HUES64 (cell line): Measurements from ENCODE around the gene CCDC27.
"Not testable (repeated sequence)": the region's sequence is repeated elsewhere in the genome, so short reads cannot be mapped to it uniquely, and the experiment has no call there.

ENCODE experiments used
- H3K27ac ChIP-seq: 2 replicates; pipeline ENCODE4 v1.7.0; 2013; ENCODE audit warnings: low read depth, low read length, inconsistent platforms
- H3K27me3 ChIP-seq: 2 replicates; pipeline ENCODE4 v1.6.1; 2013; ENCODE audit warnings: mild to moderate bottlenecking, low read length; ENCODE audit not compliant: insufficient read depth
- H3K36me3 ChIP-seq: 2 replicates; pipeline ENCODE4 v1.6.1; 2013; ENCODE audit warnings: mild to moderate bottlenecking, low read length; ENCODE audit not compliant: insufficient read depth
- H3K4me1 ChIP-seq: 2 replicates; pipeline ENCODE4 v1.6.1; 2013; ENCODE audit warnings: mild to moderate bottlenecking, low read length, moderate library complexity; ENCODE audit not compliant: insufficient read depth
- H3K4me3 ChIP-seq: 2 replicates; pipeline ENCODE4 v1.5.1; 2013; ENCODE audit warnings: mild to moderate bottlenecking, low read length, moderate library complexity
- H3K9ac ChIP-seq: 2 replicates; pipeline ENCODE4 v1.6.1; 2013; ENCODE audit warnings: mild to moderate bottlenecking, low read depth, low read length
- H3K9me3 ChIP-seq: 2 replicates; pipeline ENCODE4 v1.6.1; 2013; ENCODE audit warnings: low read depth, low read length; ENCODE audit not compliant: insufficient read depth
- WGBS: fragments of 150-250, 120-280 bp; methylation state at CpG from one replicate; pipeline ENCODE4 v1.1.7; 2013; ENCODE audit warnings: missing lambda C conversion rate; 5-methylcytosine and 5-hydroxymethylcytosine counted together

The CCDC27 gene

GRCh38 chr1:3790500-3790923, 38.3 kb downstream of the CCDC27 start:
- H3K27ac ChIP-seq: no peak overlapping the region
- no peaks in the 10 kb centered on the region for H3K27me3 ChIP-seq
- no peak overlapping the region for H3K4me3 ChIP-seq
- no peak overlapping the region for H3K9ac ChIP-seq
- H3K4me1 ChIP-seq: peaks cover 27% of the 10 kb centered on the region
- H3K36me3 ChIP-seq: peaks cover 32% of the 10 kb centered on the region
- 92% methylated on average over 12 of the region's 12 CpGs for WGBS
- H3K9me3 ChIP-seq: no peaks in the 10 kb centered on the region

GRCh38 chr1:3790952-3791351, 38.7 kb downstream of the CCDC27 start:
- Histone ChIP-seq H3K36me3 (peaks cover 31% of the 10 kb centered on the region), H3K4me1 (peaks cover 27% of the 10 kb centered on the region)

GRCh38 chr1:3795453-3796214, 43.4 kb downstream of the CCDC27 start:
- Histone ChIP-seq H3K27ac (peak overlapping the region; percentile 58; the same call in 1 of the 2 replicates), H3K4me3 (peak overlapping the region; percentile 79), H3K36me3 (peaks cover 4% of the 10 kb centered on the region; the same call in 1 of the 2 replicates), H3K4me1 (peaks cover 24% of the 10 kb centered on the region), H3K9me3 (no peaks in the 10 kb centered on the region), H3K9ac (peak overlapping the region; percentile 80), H3K27me3 (no peaks in the 10 kb centered on the region)
- 4% methylated on average over 53 of the region's 53 CpGs for WGBS

More at GRCh38 chr1:3790952-3791351, 38.7 kb downstream of the CCDC27 start:
- 94% methylated on average over 18 of the region's 18 CpGs for WGBS
- H3K27me3 ChIP-seq: no peaks in the 10 kb centered on the region
- H3K9me3 ChIP-seq: no peaks in the 10 kb centered on the region
- 0 out of 2 replicates have a peak overlapping the region, but pooled peaks have one; percentile 3 for H3K9ac ChIP-seq
- H3K4me3 ChIP-seq: no peak overlapping the region
- no peak overlapping the region for H3K27ac ChIP-seq

- peak within 1 kb of the TSS; percentile 79 for H3K4me3 ChIP-seq
- WGBS: 5% methylated on average over 60 of the region's 60 CpGs
- peaks cover 24% of the 10 kb centered on the region for H3K4me1 ChIP-seq
- no peaks in the 10 kb centered on the region for H3K9me3 ChIP-seq
- peaks cover 4% of the 10 kb centered on the region; the same call in 1 of the 2 replicates for H3K36me3 ChIP-seq
- H3K27ac ChIP-seq: peak within 1 kb of the TSS; percentile 58; the same call in 1 of the 2 replicates
- H3K27me3 ChIP-seq: no peaks in the 10 kb centered on the region
- H3K9ac ChIP-seq: peak within 1 kb of the TSS; percentile 82
These were observed 44.2 kb downstream of the CCDC27 start, which contains the start of gene LRRC47 for GRCh38 chr1:3796215-3797061. Gene LRRC47 (minus strand): TSS chr1:3796498. CDS start chr1:3796476, 22 bp downstream.

GRCh38 chr1:3799976-3800685, 47.9 kb downstream of the CCDC27 start:
- Histone ChIP-seq H3K27me3 (no peaks in the 10 kb centered on the region), H3K36me3 (no peaks in the 10 kb centered on the region), H3K9me3 (no peaks in the 10 kb centered on the region), H3K4me3 (no peak overlapping the region), H3K4me1 (peaks cover 4% of the 10 kb centered on the region; the same call in 1 of the 2 replicates), H3K9ac (no peak overlapping the region), H3K27ac (no peak overlapping the region)
- WGBS: 88% methylated on average over 11 of the region's 11 CpGs

GRCh38 chr1:3800795-3801194, 48.5 kb downstream of the CCDC27 start:
- not testable (repeated sequence) for H3K9ac ChIP-seq, H3K9me3 ChIP-seq, H3K4me1 ChIP-seq, H3K4me3 ChIP-seq, H3K36me3 ChIP-seq, H3K27ac ChIP-seq, H3K27me3 ChIP-seq
- 92% methylated on average over 3 of the region's 3 CpGs for WGBS

GRCh38 chr1:3803905-3804626, 51.8 kb downstream of the CCDC27 start:
- H3K27ac ChIP-seq: no peak overlapping the region

GRCh38 chr1:3804627-3804944, 52.3 kb downstream of the CCDC27 start:
- not testable (repeated sequence) for H3K4me1 ChIP-seq, H3K27me3 ChIP-seq, H3K27ac ChIP-seq, H3K36me3 ChIP-seq, H3K4me3 ChIP-seq, H3K9ac ChIP-seq
- WGBS: 94% methylated on average over 7 of the region's 7 CpGs
- peaks cover 15% of the 10 kb centered on the region for H3K9me3 ChIP-seq

More at GRCh38 chr1:3803905-3804626, 51.8 kb downstream of the CCDC27 start:
- no peak overlapping the region for H3K9ac ChIP-seq
- no peaks in the 10 kb centered on the region for H3K4me1 ChIP-seq
- WGBS: 87% methylated on average over 19 of the region's 19 CpGs
- peaks cover 15% of the 10 kb centered on the region for H3K9me3 ChIP-seq
- no peak overlapping the region for H3K4me3 ChIP-seq
- H3K27me3 ChIP-seq: no peaks in the 10 kb centered on the region
- no peaks in the 10 kb centered on the region for H3K36me3 ChIP-seq

GRCh38 chr1:3805038-3805437, 52.8 kb downstream of the CCDC27 start:
- H3K36me3 ChIP-seq: no peaks in the 10 kb centered on the region
- no peaks in the 10 kb centered on the region for H3K27me3 ChIP-seq
- no peak overlapping the region for H3K27ac ChIP-seq
- H3K9ac ChIP-seq: no peak overlapping the region
- no peaks in the 10 kb centered on the region for H3K4me1 ChIP-seq
- no peak overlapping the region for H3K4me3 ChIP-seq
- 91% methylated on average over 11 of the region's 11 CpGs for WGBS
- peaks cover 15% of the 10 kb centered on the region for H3K9me3 ChIP-seq

GRCh38 chr1:3807769-3808168, 55.5 kb downstream of the CCDC27 start:
- no peak overlapping the region for H3K4me3 ChIP-seq
- peaks cover 15% of the 10 kb centered on the region for H3K9me3 ChIP-seq
- no peaks in the 10 kb centered on the region for H3K36me3 ChIP-seq
- no peak overlapping the region for H3K9ac ChIP-seq
- no peak overlapping the region for H3K27ac ChIP-seq
- WGBS: 77% methylated on average over 4 of the region's 5 CpGs
- H3K27me3 ChIP-seq: no peaks in the 10 kb centered on the region
- H3K4me1 ChIP-seq: peaks cover 9% of the 10 kb centered on the region; the same call in 1 of the 2 replicates
